GM21447 (cell line): ENCODE results near the gene LYSMD4.

Experiments used
- ATAC-seq: cut with Tn5 transposase; IDR thresholded peaks from one replicate; pipeline ENCODE4 v1.9.1; 2021; ENCODE audit not compliant: unreplicated experiment

Gene LYSMD4

GRCh38 chr15:99706557-99707303 lies 26.5 kb downstream of the LYSMD4 start:
- ATAC-seq = no peak

- ATAC-seq = peak; percentile 68
Observed at GRCh38 chr15:99704444-99704838, 28.8 kb downstream of the LYSMD4 start.

- ATAC-seq = peak; percentile 69
Observed at GRCh38 chr15:99703603-99704443, 29.4 kb downstream of the LYSMD4 start.

GRCh38 chr15:99702895-99703602 lies 30.2 kb downstream of the LYSMD4 start:
- no peak for ATAC-seq

- ATAC-seq = no peak
Observed at GRCh38 chr15:99696096-99696495, 37.1 kb downstream of the LYSMD4 start.

- no peak for ATAC-seq
Observed at GRCh38 chr15:99692825-99693224, 40.4 kb downstream of the LYSMD4 start.

GRCh38 chr15:99686290-99686689 lies 46.9 kb downstream of the LYSMD4 start:
- no peak for ATAC-seq

GRCh38 chr15:99683000-99683670 lies 50.1 kb downstream of the LYSMD4 start:
- ATAC-seq = no peak

- no peak for ATAC-seq
Observed at GRCh38 chr15:99682455-99682854, 50.8 kb downstream of the LYSMD4 start.

GRCh38 chr15:99681990-99682389 lies 51.2 kb downstream of the LYSMD4 start:
- no peak for ATAC-seq

GRCh38 chr15:99680276-99680675 lies 53.0 kb downstream of the LYSMD4 start:
- no peak for ATAC-seq

- peak; percentile 80 for ATAC-seq
Observed at GRCh38 chr15:99677540-99678134, 55.6 kb downstream of the LYSMD4 start.
